GM12872 (cell line): ENCODE results near the gene TNFSF13.

Experiments
- TF ChIP-seq, protein P1 (sequence below): IDR thresholded peaks from 3 replicates; pipeline ENCODE4 v1.5.1; 2011; ENCODE audit warnings: low read depth, mild to moderate bottlenecking, low read length, moderate library complexity; ENCODE audit not compliant: insufficient read depth

Gene TNFSF13

DNA sequence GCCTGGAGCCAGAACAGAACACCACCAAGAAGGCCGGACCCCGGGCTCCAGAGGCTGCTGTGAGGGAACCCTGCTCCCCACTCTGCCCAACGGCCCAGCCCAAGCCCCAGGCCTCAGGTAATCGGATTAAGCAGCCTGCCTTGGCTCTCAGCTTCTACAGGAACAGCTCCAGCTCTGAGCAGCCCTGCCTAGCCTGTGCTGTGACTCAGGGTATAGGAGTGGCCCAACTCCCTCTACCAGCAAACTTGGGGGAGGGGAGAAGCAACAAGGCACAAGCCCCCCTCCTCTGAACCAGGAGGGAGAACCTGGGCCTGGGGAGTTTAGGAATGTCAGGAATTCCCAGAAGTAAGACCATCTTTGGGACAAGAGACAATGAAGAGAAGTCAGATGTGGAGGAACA, 32.2 kb downstream of the TNFSF13 start:
- TF ChIP-seq, protein P1, sequence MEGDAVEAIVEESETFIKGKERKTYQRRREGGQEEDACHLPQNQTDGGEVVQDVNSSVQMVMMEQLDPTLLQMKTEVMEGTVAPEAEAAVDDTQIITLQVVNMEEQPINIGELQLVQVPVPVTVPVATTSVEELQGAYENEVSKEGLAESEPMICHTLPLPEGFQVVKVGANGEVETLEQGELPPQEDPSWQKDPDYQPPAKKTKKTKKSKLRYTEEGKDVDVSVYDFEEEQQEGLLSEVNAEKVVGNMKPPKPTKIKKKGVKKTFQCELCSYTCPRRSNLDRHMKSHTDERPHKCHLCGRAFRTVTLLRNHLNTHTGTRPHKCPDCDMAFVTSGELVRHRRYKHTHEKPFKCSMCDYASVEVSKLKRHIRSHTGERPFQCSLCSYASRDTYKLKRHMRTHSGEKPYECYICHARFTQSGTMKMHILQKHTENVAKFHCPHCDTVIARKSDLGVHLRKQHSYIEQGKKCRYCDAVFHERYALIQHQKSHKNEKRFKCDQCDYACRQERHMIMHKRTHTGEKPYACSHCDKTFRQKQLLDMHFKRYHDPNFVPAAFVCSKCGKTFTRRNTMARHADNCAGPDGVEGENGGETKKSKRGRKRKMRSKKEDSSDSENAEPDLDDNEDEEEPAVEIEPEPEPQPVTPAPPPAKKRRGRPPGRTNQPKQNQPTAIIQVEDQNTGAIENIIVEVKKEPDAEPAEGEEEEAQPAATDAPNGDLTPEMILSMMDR: no peak

DNA sequence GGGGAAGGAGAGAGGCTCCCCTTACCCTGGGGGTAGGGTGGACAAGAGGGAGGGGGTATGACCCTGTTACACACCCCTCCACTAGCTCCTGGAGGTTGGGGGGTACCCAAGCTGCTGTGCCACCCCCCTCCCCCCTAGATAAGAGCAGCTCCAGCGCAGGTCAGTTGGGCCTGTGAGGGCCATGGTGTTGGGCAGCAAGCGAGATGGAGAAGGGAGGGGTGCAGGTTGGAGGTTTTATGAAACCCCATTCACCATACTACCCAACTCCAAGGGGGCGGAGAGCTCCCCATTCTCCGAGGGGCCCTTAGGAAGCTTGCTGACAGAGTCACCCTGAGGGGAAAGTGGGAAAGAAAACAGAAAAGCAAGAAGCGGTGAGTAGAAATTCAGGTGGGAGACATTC, 33.0 kb downstream of the TNFSF13 start:
- TF ChIP-seq, protein P1: no peak

DNA sequence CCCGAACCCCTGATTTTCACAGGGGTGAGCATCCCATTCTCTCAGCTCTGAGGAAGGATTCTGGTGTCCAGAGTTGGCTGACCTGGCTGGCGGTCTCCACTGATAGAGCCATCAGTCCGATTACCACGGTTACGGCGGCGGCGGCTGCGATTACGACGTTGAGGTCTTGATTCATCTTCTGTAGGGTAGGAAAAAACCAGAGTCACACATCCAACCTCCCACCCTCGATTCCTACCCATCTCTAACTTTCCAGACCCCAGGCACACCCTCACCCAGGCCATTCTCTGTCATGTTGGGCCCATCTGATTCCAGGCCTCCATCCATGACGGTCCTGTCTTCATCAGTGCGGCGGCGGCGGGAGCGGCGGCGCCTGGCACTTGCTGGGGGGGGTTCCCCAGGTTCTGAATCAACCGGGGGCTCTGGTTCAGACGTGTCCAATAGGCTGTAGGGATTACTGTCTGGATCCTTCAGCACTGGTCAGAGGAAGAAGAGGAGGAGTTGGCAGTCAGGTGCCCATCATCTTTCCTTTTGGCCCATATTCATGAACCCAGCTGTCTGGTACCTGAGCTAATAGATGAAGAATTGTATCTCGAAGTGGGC, 34.0 kb downstream of the TNFSF13 start:
- TF ChIP-seq, protein P1: no peak

DNA sequence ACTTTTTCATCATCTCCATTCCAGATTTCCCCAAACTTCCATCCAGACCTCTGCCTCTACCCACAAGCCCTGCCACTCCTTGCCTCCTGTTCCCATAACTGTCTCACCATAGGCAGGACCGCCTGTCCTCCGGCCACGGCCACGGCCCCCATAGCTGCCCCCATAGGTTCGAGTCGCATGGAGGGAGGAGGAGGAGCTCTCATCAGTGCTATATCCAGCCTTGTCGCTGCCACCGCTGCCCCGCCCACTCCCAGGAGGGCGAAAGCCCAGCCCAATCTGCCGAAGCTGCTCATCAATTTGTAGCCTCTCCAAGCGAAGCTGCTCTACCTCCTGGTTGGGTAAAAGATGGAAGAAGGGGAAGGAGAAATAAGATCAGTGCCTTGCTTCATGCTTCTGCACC, 34.7 kb downstream of the TNFSF13 start:
- TF ChIP-seq, protein P1: no peak

DNA sequence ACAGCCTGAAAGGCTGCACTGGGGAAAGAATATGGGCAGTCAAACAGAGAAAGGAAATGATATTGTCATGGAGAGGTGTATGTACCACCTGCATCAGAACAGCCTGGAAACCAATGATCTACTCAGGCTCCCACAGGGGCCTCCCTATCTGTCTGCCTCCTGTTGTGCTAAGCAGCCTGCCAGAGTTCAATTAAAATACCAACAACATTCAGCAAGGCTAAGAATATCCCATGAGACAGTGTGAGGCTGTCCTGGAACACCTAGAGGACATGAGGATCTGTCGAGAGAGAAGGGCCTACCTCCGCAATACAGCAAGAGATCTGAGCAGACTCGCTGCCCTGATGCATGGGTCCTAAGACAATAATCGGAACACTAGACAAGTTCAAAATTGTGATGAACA, 47.7 kb downstream of the TNFSF13 start:
- TF ChIP-seq, protein P1: no peak

DNA sequence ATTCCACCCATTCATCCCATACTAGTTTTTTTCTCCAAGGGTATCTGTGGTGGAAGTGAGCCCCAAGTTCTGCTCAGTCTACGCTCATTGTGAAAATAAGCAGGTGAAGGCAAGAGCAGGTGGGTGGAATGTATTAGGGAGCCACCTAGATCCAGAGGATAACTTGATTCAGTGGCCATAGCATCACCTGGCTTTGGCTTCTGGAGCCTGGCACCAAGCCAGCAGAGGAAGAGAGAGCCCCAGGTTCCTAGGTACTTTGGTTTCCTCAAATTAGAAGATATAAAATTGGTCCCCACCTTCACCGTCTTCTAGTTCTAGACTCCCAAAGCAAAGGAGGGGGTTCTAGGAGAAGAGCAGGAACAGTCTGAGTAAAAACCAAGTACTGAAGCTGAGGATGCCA, 52.1 kb downstream of the TNFSF13 start:
- TF ChIP-seq, protein P1: no peak
